ENCODE data around the gene NEUROD4.

NEUROD4 gene

GRCh38 chr12:55061024-55061423, 41.2 kb downstream of the NEUROD4 start:
- DNase-seq (ENCODE audit: low read depth), result no peak

- DNase-seq (ENCODE audit: low read depth), result no peak
These were observed 43.5 kb downstream of the NEUROD4 start for GRCh38 chr12:55063291-55063690.

- DNase-seq (ENCODE audit: low read depth), result no peak
These were observed 45.8 kb downstream of the NEUROD4 start for GRCh38 chr12:55065535-55065934.

- DNase-seq (ENCODE audit: low read depth), result no peak
These were observed 47.9 kb downstream of the NEUROD4 start for GRCh38 chr12:55067701-55068100.

GRCh38 chr12:55068416-55069010, 48.7 kb downstream of the NEUROD4 start:
- no peak for DNase-seq (ENCODE audit: low read depth)

GRCh38 chr12:55072083-55072482, 52.3 kb downstream of the NEUROD4 start:
- DNase-seq (ENCODE audit: low read depth), result no peak

- peak; percentile 23 for DNase-seq (ENCODE audit: low read depth)
These were observed 53.6 kb downstream of the NEUROD4 start for GRCh38 chr12:55073043-55074022.

GRCh38 chr12:55074806-55075205, 55.0 kb downstream of the NEUROD4 start:
- no peak for DNase-seq (ENCODE audit: low read depth)
